Activated naive CD8-positive, alpha-beta T cell treated with anti-CD3 and anti-CD28 coated beads, Interleukin-2, amount 10 ng/mL, durations not matched to agents 7 days and 5 days (primary cell): ENCODE data around the gene LANCL2. TPM values are rescaled to one million over a fixed set of nuclear protein-coding genes. Genes with fewer than 3 reads are reported as not detected.
"Not testable (repeated sequence)": the region's sequence is repeated elsewhere in the genome, so short reads cannot be mapped to it uniquely, and the experiment has no call there.

Experiments
- ATAC-seq: fragments of 150-1000 bp; cut with Tn5 transposase; one replicate; pipeline ENCODE4 v1.10.0; 2021; ENCODE audit warnings: low read depth, moderate library complexity
- POLR2A ChIA-PET: fragments of 350-600 bp; sonication (Branson Sonifier 250); formaldehyde crosslinking; loops from one replicate; lab custom pipeline; 2021; ENCODE audit warnings: antibody characterized with exemption; lab: Charles Lee
- DNase-seq: peaks from one replicate; pipeline ENCODE4 v3.0.0; 2021
- H3K27ac Mint-ChIP-seq: one replicate; pipeline ENCODE4 v1.8.0; 2022; ENCODE audit warnings: mild to moderate bottlenecking, mixed read lengths
- H3K27me3 Mint-ChIP-seq: one replicate; pipeline ENCODE4 v1.8.0; 2022; ENCODE audit warnings: mild to moderate bottlenecking, moderate library complexity, mixed read lengths
- H3K36me3 Mint-ChIP-seq: one replicate; pipeline ENCODE4 v1.8.0; 2021; ENCODE audit warnings: mild to moderate bottlenecking, mixed read lengths
- H3K4me1 Mint-ChIP-seq: one replicate; pipeline ENCODE4 v1.8.0; 2021; ENCODE audit warnings: mixed read lengths
- H3K4me3 Mint-ChIP-seq: one replicate; pipeline ENCODE4 v1.8.0; 2022; ENCODE audit warnings: mild to moderate bottlenecking, moderate library complexity, mixed read lengths
- H3K9me3 Mint-ChIP-seq: one replicate; pipeline ENCODE4 v1.8.0; 2021; ENCODE audit warnings: mixed read lengths
- total RNA-seq, 2 experiments: library from RNA; stranded (reverse); gene quantifications; one replicate each; pipeline ENCODE4 v1.2.3, GENCODE V29; 2021

LANCL2 gene
- total RNA-seq, 2 experiments from 2014 or later: 6.6 to 7.4 TPM

DNA sequence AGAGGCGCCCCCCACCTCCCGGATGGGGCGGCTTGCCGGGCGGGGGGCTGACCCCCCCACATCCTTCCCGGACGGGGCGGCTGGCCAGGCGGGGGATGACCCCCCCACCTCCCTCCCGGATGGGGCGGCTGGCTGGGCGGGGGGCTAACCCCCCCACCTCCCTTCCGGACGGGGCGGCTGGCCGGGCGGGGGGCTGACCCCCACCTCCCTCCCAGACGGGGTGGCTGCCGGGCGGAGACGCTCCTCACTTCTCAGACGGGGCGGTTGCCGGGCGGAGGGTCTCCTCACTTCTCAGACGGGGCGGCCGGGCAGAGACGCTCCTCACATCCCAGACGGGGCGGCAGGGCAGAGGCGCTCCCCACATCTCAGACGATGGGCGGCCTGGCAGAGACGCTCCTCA is 37.4 kb downstream of the LANCL2 start:
- H3K4me3 Mint-ChIP-seq, ATAC-seq, POLR2A ChIA-PET, DNase-seq, H3K27me3 Mint-ChIP-seq, H3K9me3 Mint-ChIP-seq, H3K4me1 Mint-ChIP-seq, H3K36me3 Mint-ChIP-seq, H3K27ac Mint-ChIP-seq: not testable (repeated sequence)

- Mint-ChIP-seq H3K27ac (no peak overlapping the region), H3K4me1 (no peaks in the 10 kb centered on the region), H3K27me3 (no peaks in the 10 kb centered on the region), H3K4me3 (no peak overlapping the region), H3K36me3 (no peaks in the 10 kb centered on the region), H3K9me3 (no peaks in the 10 kb centered on the region)
- POLR2A ChIA-PET: no interaction called here
- DNase-seq: no peak
- ATAC-seq: no peak
Observed at GRCh38 chr7:55405856-55406541, 40.9 kb downstream of the LANCL2 start.

DNA sequence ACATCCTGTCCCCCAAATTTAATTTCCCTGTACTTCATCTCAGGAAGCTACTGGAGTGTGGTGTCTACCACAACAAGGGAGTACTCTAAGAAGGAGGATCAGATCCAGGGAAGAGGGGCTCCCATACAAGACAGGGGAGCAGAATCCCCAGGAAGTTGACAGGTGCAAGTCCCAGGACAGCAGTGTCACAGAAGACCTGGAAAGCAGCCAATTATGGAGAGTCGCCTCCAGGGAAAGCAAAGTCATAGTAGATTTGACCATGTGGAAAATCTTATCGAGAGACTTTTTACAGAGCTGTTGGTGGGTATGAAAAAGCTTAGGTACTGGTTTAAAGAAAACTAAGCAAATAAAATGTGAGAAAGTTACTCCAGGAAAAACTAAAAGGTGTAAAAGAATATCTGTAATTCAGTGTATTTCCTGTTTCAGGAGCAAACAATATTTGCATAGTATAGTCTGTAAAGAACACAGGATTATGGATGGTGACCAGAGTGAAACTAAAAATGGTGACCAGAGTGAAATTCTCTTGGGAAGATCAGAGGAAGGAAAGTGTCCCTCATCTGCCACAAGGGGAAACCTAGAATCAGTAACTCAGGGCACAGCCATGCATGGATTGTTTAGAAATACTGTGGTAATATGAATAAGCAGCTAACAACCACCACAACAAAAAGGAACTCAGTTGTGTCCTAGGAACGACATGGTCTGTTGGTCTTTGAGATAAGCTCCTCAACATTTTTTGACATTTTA is 44.5 kb downstream of the LANCL2 start:
- ATAC-seq (no peak), DNase-seq (no peak)
- Mint-ChIP-seq H3K36me3 (no peaks in the 10 kb centered on the region), H3K9me3 (no peaks in the 10 kb centered on the region), H3K27ac (no peak overlapping the region), H3K4me1 (no peaks in the 10 kb centered on the region), H3K27me3 (no peaks in the 10 kb centered on the region), H3K4me3 (no peak overlapping the region)
- POLR2A ChIA-PET: no interaction called here

GRCh38 chr7:55410667-55411239 is 45.6 kb downstream of the LANCL2 start:
- Mint-ChIP-seq H3K36me3 (no peaks in the 10 kb centered on the region), H3K4me1 (peaks cover 2% of the 10 kb centered on the region), H3K27me3 (no peaks in the 10 kb centered on the region), H3K4me3 (no peak overlapping the region), H3K9me3 (no peaks in the 10 kb centered on the region), H3K27ac (no peak overlapping the region)
- POLR2A ChIA-PET: no interaction called here
- ATAC-seq (no peak), DNase-seq (no peak)

DNA sequence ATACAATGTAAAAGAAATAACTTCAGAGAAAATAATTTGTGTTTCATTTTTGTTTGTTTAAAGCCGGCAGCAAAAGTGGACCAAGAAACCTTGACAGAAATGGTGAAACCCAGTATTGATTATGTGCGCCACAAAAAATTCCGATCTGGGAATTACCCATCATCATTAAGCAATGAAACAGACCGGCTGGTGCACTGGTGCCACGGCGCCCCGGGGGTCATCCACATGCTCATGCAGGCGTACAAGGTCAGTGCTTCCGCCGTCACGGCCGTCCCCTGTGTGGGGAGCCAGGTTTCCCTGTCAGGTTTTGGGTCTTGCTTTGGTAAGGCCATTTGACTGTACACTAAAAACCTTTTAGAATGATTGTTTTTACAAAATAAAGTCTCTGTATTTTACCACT is 46.7 kb downstream of the LANCL2 start:
- no peak for ATAC-seq
- H3K4me3 Mint-ChIP-seq: no peak overlapping the region
- no peaks in the 10 kb centered on the region for H3K36me3 Mint-ChIP-seq

DNA sequence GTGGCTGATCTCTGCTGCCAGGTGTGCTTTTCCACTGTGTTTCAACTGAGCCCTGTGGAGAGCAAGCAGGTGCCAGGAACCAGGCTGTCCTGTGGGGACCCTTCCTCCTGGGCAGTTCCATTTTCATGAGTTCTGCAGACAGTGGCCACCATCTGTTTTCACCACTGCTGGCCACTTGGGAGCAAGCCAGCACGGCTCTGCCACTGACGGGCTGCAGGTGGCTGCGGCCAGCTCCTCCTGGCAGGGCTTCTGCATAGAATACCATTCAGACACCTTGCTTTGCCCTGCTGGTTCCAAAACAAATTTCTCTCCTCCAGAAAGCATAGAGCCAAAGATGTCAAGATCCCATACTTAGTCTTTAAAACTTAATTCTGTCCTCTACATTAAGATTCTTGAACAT is 48.3 kb downstream of the LANCL2 start:
- ATAC-seq (no peak), DNase-seq (no peak)
- Mint-ChIP-seq H3K36me3 (no peaks in the 10 kb centered on the region), H3K27me3 (no peaks in the 10 kb centered on the region), H3K27ac (no peak overlapping the region), H3K4me3 (no peak overlapping the region), H3K9me3 (no peaks in the 10 kb centered on the region), H3K4me1 (peaks cover 2% of the 10 kb centered on the region)
- POLR2A ChIA-PET: no interaction called here

More for the DNA sequence above, 46.7 kb downstream of the LANCL2 start:
- POLR2A ChIA-PET: no interaction called here
- no peaks in the 10 kb centered on the region for H3K9me3 Mint-ChIP-seq
- no peaks in the 10 kb centered on the region for H3K27me3 Mint-ChIP-seq
- H3K27ac Mint-ChIP-seq: no peak overlapping the region
- H3K4me1 Mint-ChIP-seq: peaks cover 2% of the 10 kb centered on the region
- no peak for DNase-seq

DNA sequence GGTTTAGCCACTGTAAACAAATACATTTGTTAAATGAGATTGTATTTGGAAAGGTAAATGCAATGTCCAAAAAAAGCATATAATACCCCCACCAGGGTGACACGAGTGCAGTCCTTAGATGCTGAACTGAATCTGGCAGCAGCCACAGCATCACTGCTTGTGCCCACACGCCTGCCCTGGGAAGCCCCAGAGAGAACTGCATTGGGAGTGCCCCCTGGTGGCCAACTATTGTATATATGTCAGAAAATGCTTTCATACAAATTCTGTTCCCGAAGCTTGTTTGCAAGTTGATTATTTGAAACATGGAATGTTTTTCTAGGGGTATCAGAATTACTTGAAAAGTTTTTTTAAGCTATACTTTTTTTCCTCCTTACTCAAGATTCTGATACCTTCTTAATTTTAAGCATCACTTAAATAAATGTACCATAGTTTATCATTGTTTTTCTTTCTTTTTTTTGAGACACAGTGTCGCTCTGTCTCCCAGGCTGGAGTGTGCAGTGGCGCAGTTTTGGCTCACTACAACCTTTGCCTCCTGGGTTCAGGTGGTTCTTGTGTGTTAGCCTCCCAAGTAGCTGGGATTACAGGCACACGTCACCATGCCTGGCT is 50.1 kb downstream of the LANCL2 start:
- no peak overlapping the region for H3K4me3 Mint-ChIP-seq
- no peak overlapping the region for H3K27ac Mint-ChIP-seq
- H3K36me3 Mint-ChIP-seq: no peaks in the 10 kb centered on the region
- H3K27me3 Mint-ChIP-seq: no peaks in the 10 kb centered on the region
- peak; percentile 84 for ATAC-seq
- DNase-seq: peak; percentile 73
- peaks cover 2% of the 10 kb centered on the region for H3K4me1 Mint-ChIP-seq
- H3K9me3 Mint-ChIP-seq: no peaks in the 10 kb centered on the region
- POLR2A ChIA-PET: interaction anchor here (1.5 kb wide), 1 partner anchor 49 kb away, joined by 4 read pairs; no protein-coding TSS in a partner anchor

GRCh38 chr7:55417456-55417855 is 52.3 kb downstream of the LANCL2 start:
- H3K27ac Mint-ChIP-seq, DNase-seq, H3K4me3 Mint-ChIP-seq, H3K27me3 Mint-ChIP-seq, H3K9me3 Mint-ChIP-seq, H3K36me3 Mint-ChIP-seq, H3K4me1 Mint-ChIP-seq, ATAC-seq, POLR2A ChIA-PET: not testable (repeated sequence)

DNA sequence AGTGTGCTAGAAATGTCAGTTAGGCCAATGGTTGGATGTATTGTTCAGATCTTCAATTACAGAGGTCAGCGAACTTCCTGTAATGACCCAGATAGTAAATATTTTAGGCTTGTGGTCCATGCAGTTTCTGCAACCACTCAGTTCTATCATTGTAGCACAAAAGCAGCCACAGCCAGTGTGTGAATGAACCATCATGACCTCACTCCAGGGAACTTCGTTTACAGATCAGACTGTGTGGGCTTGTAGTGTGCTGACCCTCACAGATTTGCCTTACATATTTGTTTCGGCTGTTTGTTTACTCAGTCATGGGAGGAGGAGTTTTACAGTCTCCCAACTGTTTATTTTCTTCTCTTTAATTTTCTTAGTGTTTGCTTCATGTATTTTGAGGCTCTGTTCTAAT is 55.4 kb downstream of the LANCL2 start:
- Mint-ChIP-seq H3K4me1 (no peaks in the 10 kb centered on the region), H3K4me3 (no peak overlapping the region), H3K36me3 (no peaks in the 10 kb centered on the region), H3K27me3 (no peaks in the 10 kb centered on the region), H3K9me3 (no peaks in the 10 kb centered on the region), H3K27ac (no peak overlapping the region)
- no peak for DNase-seq
- ATAC-seq: no peak
- POLR2A ChIA-PET: interaction anchor here (0.7 kb wide), 1 partner anchor 174 kb away, joined by 3 read pairs; no protein-coding TSS in a partner anchor

DNA sequence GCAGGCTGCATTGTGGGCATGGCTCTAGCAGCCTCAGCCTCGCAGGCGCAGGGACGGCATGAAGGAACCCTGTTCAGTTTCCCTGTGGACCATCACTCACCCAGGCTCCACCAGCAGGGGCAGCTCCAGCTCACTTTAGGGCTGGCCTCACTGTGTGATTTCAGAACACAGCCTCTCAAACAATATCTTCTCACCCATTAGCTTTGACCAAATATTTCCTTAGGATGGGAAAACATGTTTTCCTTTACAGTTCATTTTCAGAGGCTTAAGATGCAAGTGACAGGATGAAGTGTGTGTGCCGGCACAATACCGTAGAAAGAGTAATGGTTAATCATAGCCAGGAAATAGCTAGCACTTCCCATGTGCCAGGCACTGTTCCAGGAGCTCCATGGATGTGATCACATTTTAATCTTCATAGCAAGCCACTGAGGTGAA is 58.2 kb downstream of the LANCL2 start:
- Mint-ChIP-seq H3K9me3 (no peaks in the 10 kb centered on the region), H3K4me1 (no peaks in the 10 kb centered on the region), H3K27me3 (no peaks in the 10 kb centered on the region), H3K27ac (no peak overlapping the region), H3K4me3 (no peak overlapping the region), H3K36me3 (peaks cover 5% of the 10 kb centered on the region)
- POLR2A ChIA-PET: no interaction called here
- DNase-seq (no peak), ATAC-seq (no peak)

DNA sequence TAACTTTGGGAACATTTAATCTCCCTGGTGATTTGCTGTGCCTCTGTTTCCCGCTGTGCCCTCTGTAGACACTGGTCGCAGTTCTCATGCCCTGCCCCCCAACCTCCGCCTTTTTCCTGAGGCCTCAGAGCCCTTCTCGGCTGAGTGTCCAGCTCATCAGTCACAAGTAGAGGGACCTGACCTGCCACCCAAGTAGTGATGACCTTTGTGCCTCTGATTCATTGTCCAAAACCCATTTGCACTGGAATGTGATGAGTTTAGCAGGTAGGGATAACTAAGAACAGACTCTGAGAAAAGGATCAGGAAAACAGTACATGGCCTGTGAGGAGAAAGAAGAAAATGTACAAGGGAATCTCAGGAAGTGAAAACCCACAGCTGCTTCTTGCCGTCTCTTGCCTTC is 58.8 kb downstream of the LANCL2 start:
- POLR2A ChIA-PET: no interaction called here
- H3K4me3 Mint-ChIP-seq: no peak overlapping the region
- H3K27me3 Mint-ChIP-seq: no peaks in the 10 kb centered on the region
- no peak overlapping the region for H3K27ac Mint-ChIP-seq
- no peak for DNase-seq
- no peaks in the 10 kb centered on the region for H3K4me1 Mint-ChIP-seq
- peaks cover 5% of the 10 kb centered on the region for H3K36me3 Mint-ChIP-seq
- no peak for ATAC-seq
- H3K9me3 Mint-ChIP-seq: no peaks in the 10 kb centered on the region

- no peak overlapping the region for H3K27ac Mint-ChIP-seq
- POLR2A ChIA-PET: no interaction called here
- no peaks in the 10 kb centered on the region for H3K9me3 Mint-ChIP-seq
- no peaks in the 10 kb centered on the region for H3K27me3 Mint-ChIP-seq
- H3K4me3 Mint-ChIP-seq: no peak overlapping the region
- H3K36me3 Mint-ChIP-seq: peaks cover 5% of the 10 kb centered on the region
- no peak for ATAC-seq
- no peaks in the 10 kb centered on the region for H3K4me1 Mint-ChIP-seq
- no peak for DNase-seq
Observed at GRCh38 chr7:55425141-55425752, 60.1 kb downstream of the LANCL2 start.

DNA sequence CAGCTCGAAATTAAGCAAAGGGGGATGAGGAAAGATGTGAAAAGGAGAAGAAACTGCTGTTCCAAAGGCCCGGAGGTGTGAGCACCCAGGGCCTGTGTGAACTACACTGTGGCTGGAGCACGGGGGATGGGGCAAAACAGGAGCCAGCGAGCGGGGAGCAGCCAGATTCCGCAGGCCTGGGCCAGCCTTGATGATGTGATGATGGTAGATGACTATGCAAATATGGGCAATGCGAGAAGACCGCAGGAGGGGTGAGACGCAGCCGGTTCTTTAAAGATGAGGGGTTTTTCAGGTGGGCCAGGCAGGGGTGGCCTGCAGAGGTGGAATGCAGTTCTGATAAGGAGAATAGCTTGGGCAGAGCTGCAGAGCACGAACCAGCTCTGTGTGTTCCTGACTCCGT is 61.5 kb downstream of the LANCL2 start:
- POLR2A ChIA-PET: no interaction called here
- Mint-ChIP-seq H3K27ac (no peak overlapping the region), H3K27me3 (no peaks in the 10 kb centered on the region), H3K36me3 (peaks cover 5% of the 10 kb centered on the region), H3K9me3 (no peaks in the 10 kb centered on the region), H3K4me3 (no peak overlapping the region), H3K4me1 (no peaks in the 10 kb centered on the region)
- ATAC-seq: no peak
- DNase-seq: no peak
